ENCODE results near the gene SARDH. TPM values are rescaled to one million over a fixed set of nuclear protein-coding genes. Genes with fewer than 3 reads are reported as not detected.

SARDH gene
- polyA plus RNA-seq, 1 donor from 2014 or later, result not detected

GRCh38 chr9:133785753-133786370, 47.7 kb upstream of the SARDH start:
- no peaks in the 10 kb centered on the region for H3F3A ChIP-seq (ENCODE audit: insufficient read depth, low read length, poor library complexity, severe bottlenecking)
- H3K4me3 ChIP-seq (ENCODE audit: low read length), result no peak overlapping the region
- H3K9me3 ChIP-seq (ENCODE audit: low read length), result no peaks in the 10 kb centered on the region
- no peaks in the 10 kb centered on the region for H3K79me2 ChIP-seq (replicated peaks; ENCODE audit: insufficient read depth, low read length)
- no peak overlapping the region for H3K4me2 ChIP-seq (ENCODE audit: low read length)
- H3K9me2 ChIP-seq (ENCODE audit: insufficient read depth, low read length), result no peaks in the 10 kb centered on the region
- H3K27ac ChIP-seq (ENCODE audit: low read length), result no peak overlapping the region
- H3K36me3 ChIP-seq (ENCODE audit: insufficient read depth, low read length), result no peaks in the 10 kb centered on the region
- no peak for TF ChIP-seq POLR2AphosphoS5 (IDR thresholded peaks at IDR 0.05)
- TF ChIP-seq MXI1 (conservative IDR thresholded peaks at IDR 0.05; ENCODE audit: poor library complexity, severe bottlenecking), result no peak
- TF ChIP-seq REST (IDR thresholded peaks at IDR 0.05; ENCODE audit: borderline replicate concordance), result no peak
- no peak for TF ChIP-seq TAF1 (IDR thresholded peaks at IDR 0.05; ENCODE audit: low read depth)
- no peak for TF ChIP-seq EP300 (conservative IDR thresholded peaks at IDR 0.05; ENCODE audit: poor library complexity, severe bottlenecking)
- no peak for TF ChIP-seq CTCF (IDR thresholded peaks at IDR 0.05; ENCODE audit: poor library complexity, severe bottlenecking)
- H4K20me1 ChIP-seq (ENCODE audit: insufficient read depth), result no peaks in the 10 kb centered on the region
- no peak overlapping the region for H3K9ac ChIP-seq (ENCODE audit: low read length)
- H2AFZ ChIP-seq (ENCODE audit: low read depth, low read length), result no peak overlapping the region
- H3K27me3 ChIP-seq (ENCODE audit: insufficient read depth, low read depth, low read length), result no peaks in the 10 kb centered on the region

GRCh38 chr9:133784731-133785561, 46.8 kb upstream of the SARDH start:
- Histone ChIP-seq H3K9me3 (ENCODE audit: low read length) (no peaks in the 10 kb centered on the region), H3K9me2 (ENCODE audit: insufficient read depth, low read length) (no peaks in the 10 kb centered on the region), H2AFZ (ENCODE audit: low read depth, low read length) (no peak overlapping the region), H3K9ac (ENCODE audit: low read length) (no peak overlapping the region), H3K4me3 (ENCODE audit: low read length) (no peak overlapping the region), H3K79me2 (replicated peaks; ENCODE audit: insufficient read depth, low read length) (no peaks in the 10 kb centered on the region), H3K36me3 (ENCODE audit: insufficient read depth, low read length) (no peaks in the 10 kb centered on the region), H3K27me3 (ENCODE audit: insufficient read depth, low read depth, low read length) (no peaks in the 10 kb centered on the region), H3K4me2 (ENCODE audit: low read length) (no peak overlapping the region), H3F3A (ENCODE audit: insufficient read depth, low read length, poor library complexity, severe bottlenecking) (no peaks in the 10 kb centered on the region), H4K20me1 (ENCODE audit: insufficient read depth) (no peaks in the 10 kb centered on the region), H3K27ac (ENCODE audit: low read length) (no peak overlapping the region)
- TF ChIP-seq REST (IDR thresholded peaks at IDR 0.05; ENCODE audit: borderline replicate concordance), result no peak
- no peak for TF ChIP-seq TAF1 (IDR thresholded peaks at IDR 0.05; ENCODE audit: low read depth)

All from neural cell (in vitro differentiated cells).